Activated naive CD4-positive, alpha-beta T cell treated with anti-CD3 and anti-CD28 coated beads, Interleukin-2, amount 50 U/mL, for 72 hours (primary cell): ENCODE measurements around the gene KIAA1328. TPM values are rescaled to one million over a fixed set of nuclear protein-coding genes. Genes with fewer than 3 reads are reported as not detected.
"Not testable (repeated sequence)": the region's sequence is repeated elsewhere in the genome, so short reads cannot be mapped to it uniquely, and the experiment has no call there.

Experiments
- ATAC-seq, 2 donors: fragments of 150-1000 bp; cut with Tn5 transposase; 2 replicates each; pipeline ENCODE4 v1.10.0; 2021; ENCODE audit warnings: mild to moderate bottlenecking in 2 of 2, moderate library complexity in 2 of 2
- DNase-seq, 2 donors: peaks; one replicate each; pipeline ENCODE4 v3.0.0; 2021 to 2022; ENCODE audit warnings: low spot score in 2 of 2
- H3K27ac Mint-ChIP-seq, 2 donors: one replicate each; pipeline ENCODE4 v1.8.0; 2022; ENCODE audit warnings: mild to moderate bottlenecking in 2 of 2, mixed read lengths in 2 of 2
- H3K36me3 Mint-ChIP-seq, 2 donors: one replicate each; pipeline ENCODE4 v1.8.0; 2022; ENCODE audit warnings: mixed read lengths in 2 of 2
- H3K9me3 Mint-ChIP-seq, 2 donors: one replicate each; pipeline ENCODE4 v1.8.0; 2022; ENCODE audit warnings: mixed read lengths in 2 of 2
- total RNA-seq, 2 donors: library from RNA; stranded (reverse); gene quantifications; one replicate each; pipeline ENCODE4 v1.2.3, GENCODE V29; 2022

Gene KIAA1328
- total RNA-seq, 2 donors from 2014 or later = 8.2 to 13.2 TPM

DNA sequence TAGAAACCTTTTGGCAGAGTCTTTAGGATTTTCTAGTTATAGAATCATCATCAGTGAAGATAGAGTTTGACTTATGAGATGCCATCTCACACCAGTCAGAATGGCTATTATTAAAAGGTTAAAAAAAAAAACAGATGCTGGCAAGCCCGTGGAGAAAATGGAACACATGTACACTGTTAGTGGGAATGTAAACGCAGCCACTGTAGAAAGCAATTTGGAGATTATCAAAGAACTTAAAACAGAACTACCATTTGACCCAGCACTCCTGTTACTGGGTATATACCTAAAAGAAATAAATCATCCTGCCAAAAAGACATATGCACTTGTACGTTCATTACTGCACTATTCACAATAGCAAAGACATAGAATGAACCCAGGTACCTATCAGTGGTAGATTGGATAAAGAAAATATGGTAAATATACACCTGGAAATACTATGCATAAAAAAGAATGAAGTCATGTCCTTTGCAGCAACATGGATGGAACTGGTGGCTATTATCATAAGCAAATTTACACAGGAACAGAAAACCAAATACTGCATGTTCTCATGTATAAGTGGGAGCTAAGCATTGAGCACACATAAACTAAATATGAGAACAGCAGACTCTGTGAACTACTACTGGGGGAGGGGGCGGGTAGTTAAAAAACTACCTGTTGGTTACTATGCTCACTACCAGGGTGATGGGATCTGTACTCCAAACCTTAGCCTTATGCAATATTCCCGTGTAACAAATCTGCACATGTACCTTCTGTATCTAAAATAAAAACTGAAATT lies 279.0 kb downstream of the KIAA1328 start:
- H3K9me3 Mint-ChIP-seq = peaks cover 25 to 27% of the 10 kb centered on the region in 2 donors
- ATAC-seq (no peak), DNase-seq (no peak)
- H3K27ac Mint-ChIP-seq = no peak overlapping the region
- peaks cover 18 to 26% of the 10 kb centered on the region in 2 donors for H3K36me3 Mint-ChIP-seq

DNA sequence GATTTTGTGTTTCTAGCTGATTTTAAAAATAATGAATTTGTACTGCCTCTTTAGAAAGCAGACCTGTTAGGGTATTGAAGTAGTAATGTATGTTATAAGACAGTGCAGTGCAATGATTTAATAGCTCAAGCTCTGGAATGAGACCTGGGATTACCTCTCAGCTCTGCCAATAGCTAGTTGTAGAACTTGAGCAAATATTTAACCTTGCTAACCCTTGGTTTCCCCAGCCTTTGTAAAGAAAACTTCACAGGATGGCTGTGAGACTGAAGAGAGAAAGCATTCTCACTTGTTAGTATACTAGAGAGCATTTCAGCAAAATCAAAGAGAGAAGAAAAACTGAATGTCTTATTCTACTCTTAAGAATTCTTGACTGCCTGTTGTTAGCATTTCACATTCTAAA lies 293.9 kb downstream of the KIAA1328 start:
- Mint-ChIP-seq H3K36me3 (peaks cover 0 to 7% of the 10 kb centered on the region in 2 donors), H3K9me3 (peaks cover 0 to 3% of the 10 kb centered on the region in 2 donors), H3K27ac (no peak overlapping the region)
- ATAC-seq (no peak), DNase-seq (no peak)

DNA sequence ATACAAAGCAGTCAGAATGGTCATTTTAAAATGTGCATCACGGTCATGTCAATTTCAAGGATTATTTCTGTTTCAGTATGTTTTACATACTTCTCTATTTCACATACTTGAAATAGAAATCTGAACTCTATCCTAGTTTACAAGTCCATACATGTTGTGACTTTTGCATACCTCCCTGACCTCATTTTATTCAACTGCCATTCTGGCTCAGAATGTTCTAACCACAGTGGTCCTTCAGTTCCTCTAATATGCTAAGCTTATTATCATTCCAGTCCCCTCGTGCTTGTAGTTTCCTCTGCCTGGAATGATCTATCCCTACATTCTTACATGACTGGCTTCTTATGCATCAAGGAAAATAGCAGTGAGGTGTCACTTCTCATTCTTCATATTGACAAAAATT lies 295.6 kb downstream of the KIAA1328 start:
- no peak for ATAC-seq
- Mint-ChIP-seq H3K9me3 (peaks cover under 1 to 1% of the 10 kb centered on the region in 2 donors), H3K36me3 (no peaks in the 10 kb centered on the region), H3K27ac (no peak overlapping the region)
- DNase-seq = no peak

DNA sequence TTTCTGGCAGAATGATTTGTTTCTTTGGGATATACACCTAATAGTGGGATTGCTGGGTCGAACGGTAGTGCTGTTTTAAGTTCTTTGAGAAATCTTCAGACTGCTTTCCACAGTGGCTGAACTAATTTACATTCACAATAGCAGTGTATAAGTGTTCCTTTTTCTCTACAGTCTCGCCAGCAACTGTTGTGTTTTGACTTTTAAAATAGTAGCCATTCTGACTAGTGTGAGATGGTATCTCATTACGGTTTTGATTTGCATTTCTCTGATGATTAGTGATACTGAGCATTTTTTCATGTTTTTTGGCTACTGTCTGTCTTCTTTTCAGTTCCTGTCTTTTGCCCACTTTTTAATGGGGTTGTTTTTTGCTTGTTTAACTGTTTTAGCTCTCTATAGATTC lies 306.2 kb downstream of the KIAA1328 start:
- H3K36me3 Mint-ChIP-seq = peaks cover 6 to 13% of the 10 kb centered on the region in 2 donors
- no peak overlapping the region for H3K27ac Mint-ChIP-seq
- DNase-seq = no peak
- ATAC-seq = no peak
- peaks cover 0 to 12% of the 10 kb centered on the region in 2 donors for H3K9me3 Mint-ChIP-seq

DNA sequence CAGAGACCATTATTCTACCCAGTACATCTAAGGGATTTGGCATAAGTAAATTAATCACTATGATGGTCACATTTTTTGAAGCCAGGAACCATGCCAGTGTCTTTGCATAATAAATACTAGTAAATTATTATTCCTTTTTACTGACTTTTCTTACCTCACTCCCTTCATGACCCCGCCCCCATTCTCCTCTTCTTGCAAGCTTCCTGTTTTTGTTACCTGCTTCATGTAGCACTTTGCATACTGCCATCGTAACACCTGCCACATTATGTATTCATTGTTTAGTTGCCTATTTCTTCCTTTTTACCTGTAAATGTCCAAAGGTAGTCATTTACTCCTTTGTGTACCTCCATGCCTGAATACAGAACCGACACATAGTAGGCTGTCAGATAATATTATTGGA lies 309.5 kb downstream of the KIAA1328 start:
- no peak for DNase-seq
- Mint-ChIP-seq H3K9me3 (peaks cover 0 to 12% of the 10 kb centered on the region in 2 donors), H3K27ac (no peak overlapping the region), H3K36me3 (peaks cover 6 to 13% of the 10 kb centered on the region in 2 donors)
- no peak for ATAC-seq

DNA sequence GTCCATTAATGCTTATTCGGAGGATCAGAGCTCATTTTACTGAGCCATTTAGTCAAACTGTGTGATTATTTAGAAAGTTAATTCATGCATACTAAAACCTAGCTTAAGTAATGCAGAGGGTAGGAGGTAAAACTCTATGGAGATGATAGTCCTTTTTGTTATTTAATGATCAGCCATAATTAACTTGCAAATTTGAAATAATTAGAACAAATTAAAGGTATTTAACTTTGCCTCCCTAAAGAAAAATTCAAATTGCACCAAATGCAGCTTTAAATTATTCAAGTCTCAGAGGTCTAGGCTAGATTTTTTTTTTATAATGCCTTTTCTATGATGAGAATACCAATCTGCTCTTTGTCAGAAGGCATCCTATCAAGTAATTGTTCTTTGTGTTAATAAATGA lies 310.9 kb downstream of the KIAA1328 start:
- Mint-ChIP-seq H3K9me3 (peaks cover 0 to 9% of the 10 kb centered on the region in 2 donors), H3K27ac (no peak overlapping the region), H3K36me3 (peaks cover 6 to 10% of the 10 kb centered on the region in 2 donors)
- no peak for ATAC-seq
- no peak for DNase-seq

DNA sequence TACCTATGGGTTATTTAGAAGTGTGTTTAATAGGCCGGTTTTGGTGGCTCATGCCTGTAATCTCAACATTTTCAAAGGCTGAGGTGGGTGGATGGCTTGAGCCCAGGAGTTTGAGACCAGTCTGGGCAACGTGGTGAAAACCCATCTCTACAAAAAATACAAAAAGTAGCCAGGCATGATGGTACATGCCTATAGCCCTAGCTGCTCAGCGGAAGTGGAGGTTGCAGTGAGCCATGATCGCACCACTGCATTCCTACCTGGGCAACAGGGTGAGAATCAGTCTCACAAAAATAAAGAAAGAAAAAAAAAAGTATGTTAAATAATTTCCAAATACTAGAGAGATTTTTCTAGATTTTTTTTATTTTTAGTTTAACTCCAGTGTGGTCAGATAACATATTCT lies 316.0 kb downstream of the KIAA1328 start:
- ATAC-seq (no peak), DNase-seq (no peak)
- Mint-ChIP-seq H3K27ac (no peak overlapping the region), H3K9me3 (peaks cover 0 to 5% of the 10 kb centered on the region in 2 donors), H3K36me3 (peaks cover 0 to 5% of the 10 kb centered on the region in 2 donors)

DNA sequence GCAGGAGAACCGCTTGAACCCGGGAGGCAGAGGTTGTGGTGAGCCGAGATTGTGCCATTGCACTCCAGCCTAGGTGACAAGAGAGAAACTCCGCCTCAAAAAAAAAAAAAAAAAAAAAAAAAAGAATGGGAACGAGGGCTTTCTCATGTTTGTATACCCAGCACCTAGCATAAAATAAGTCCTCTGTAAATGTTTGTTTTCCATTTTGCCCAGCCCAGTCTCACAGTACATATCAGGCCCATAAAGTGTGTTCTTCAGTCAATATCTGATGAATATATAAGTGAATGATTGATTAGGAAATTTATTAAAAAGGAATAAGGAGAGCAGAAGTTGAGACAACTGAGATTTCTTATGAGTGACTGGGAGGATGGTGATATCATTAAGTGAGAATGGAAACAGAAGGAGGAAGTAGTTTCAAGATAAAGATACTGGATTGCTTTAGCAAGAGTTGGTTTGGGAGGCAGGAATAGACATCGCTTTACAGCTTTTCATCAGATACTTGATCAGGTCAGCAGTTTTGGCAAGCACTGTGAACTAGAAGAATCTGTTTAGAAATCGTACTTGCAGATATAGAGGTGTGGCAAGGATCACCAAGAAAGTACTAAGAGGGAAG lies 327.5 kb downstream of the KIAA1328 start:
- Mint-ChIP-seq H3K27ac (no peak overlapping the region), H3K36me3 (no peaks in the 10 kb centered on the region), H3K9me3 (peaks cover 0 to 4% of the 10 kb centered on the region in 2 donors)
- DNase-seq (no peak), ATAC-seq (no peak)

DNA sequence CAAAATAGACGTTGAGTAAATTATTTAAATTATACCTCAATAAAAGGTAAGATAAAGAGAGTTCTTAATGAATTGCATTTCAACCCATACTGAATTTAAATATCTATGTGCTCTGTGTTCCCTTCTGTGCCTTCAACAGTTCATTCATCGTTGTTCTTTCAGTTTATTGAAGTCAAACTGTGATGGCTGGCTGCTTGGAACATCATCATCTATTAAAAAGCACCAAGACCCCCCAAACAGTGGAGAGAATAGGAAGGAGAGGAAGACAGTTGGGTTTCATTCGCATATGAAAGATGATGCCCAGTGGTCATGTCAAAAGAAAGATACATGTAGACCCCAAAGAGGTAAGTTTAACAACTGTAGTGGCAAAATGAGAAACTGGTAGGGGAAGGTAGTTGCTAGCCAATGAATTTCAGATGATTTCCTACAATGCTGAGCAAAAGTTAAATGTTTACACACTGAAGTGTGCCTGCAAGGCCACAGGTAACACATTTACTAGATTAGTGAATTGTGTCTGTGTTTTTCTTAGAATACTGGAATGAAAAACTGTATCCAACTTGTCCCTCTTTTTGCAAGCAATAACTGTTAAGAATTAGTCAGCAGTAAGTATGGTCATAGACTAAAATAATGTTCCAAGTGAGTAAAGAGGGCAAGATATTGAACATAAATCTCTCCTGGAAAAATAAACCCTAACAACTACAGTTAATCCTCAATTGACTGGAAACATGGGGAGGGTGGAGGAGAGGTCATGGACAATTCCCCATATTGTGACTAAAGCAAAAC lies 331.3 kb downstream of the KIAA1328 start:
- peaks cover 0 to 4% of the 10 kb centered on the region in 2 donors for H3K9me3 Mint-ChIP-seq
- H3K36me3 Mint-ChIP-seq = peaks cover 0 to 9% of the 10 kb centered on the region in 2 donors
- H3K27ac Mint-ChIP-seq = no peak overlapping the region
- ATAC-seq = no peak
- no peak for DNase-seq

DNA sequence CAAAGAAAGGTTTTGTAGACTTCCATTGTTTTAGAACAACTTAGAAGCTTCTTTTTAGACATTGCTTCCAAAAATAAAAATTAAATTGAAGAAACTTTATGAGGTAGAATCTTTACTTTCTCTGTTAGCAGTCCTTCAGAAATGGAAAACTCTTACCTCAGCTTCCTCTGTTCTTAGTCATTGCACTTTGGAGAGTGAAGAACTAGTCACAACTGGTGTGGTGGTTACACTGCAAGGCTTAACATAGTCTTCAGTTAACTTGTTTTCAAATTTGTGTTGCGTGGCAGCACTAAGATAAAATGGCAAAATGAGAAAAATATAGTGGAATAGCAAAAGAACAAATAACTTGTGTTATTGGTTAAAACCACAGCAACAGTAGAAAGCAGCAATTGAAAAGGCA lies 332.6 kb downstream of the KIAA1328 start:
- Mint-ChIP-seq H3K36me3 (peaks cover 0 to 9% of the 10 kb centered on the region in 2 donors), H3K27ac (peak overlapping the region in 1 of 2 donors; percentile 70), H3K9me3 (peaks cover 0 to 4% of the 10 kb centered on the region in 2 donors)
- ATAC-seq (peak in 1 of 2 donors; percentile 55), DNase-seq (no peak)

DNA sequence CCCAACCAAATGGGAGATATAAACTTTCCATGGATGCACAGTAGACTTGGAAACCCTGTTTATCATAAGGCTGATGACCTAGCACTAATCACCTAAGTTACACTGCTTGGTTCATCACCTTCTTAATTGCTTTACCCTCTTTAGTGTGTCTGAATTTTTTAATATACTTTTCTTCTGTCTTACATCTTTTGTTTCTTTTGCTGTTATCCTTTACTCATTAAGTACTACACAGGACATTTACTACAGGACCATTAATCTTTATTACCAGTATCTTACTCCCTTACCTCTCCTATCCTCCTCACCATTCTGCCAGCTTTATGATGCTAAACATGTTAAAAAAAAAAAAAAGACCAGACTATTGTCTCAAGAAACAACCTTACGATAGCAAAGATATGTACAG lies 333.6 kb downstream of the KIAA1328 start:
- Mint-ChIP-seq H3K36me3 (peaks cover 0 to 9% of the 10 kb centered on the region in 2 donors), H3K27ac (no peak overlapping the region), H3K9me3 (peaks cover 0 to 4% of the 10 kb centered on the region in 2 donors)
- no peak for ATAC-seq
- no peak for DNase-seq

DNA sequence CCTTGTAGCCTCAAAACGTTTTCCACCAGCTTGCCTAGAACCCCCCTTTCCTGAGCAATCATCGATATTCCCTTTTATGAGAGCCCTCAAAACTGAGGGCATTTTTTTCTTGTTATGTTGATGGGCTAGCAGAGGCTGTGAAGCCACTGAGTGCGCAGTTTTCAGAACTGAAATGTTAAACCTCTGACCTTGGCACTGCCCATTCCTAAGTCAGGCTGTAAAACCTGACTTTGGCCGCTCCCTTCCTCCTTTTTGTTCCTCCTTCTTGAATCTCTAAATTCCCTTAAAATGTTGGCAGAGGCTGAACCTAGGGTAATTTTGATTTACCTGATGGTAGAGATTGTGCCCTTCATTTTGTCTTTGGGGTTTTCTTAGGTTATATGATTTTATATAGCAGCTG lies 334.2 kb downstream of the KIAA1328 start:
- ATAC-seq = no peak
- Mint-ChIP-seq H3K36me3 (peaks cover 0 to 9% of the 10 kb centered on the region in 2 donors), H3K9me3 (peaks cover 0 to 3% of the 10 kb centered on the region in 2 donors), H3K27ac (no peak overlapping the region)
- no peak for DNase-seq

DNA sequence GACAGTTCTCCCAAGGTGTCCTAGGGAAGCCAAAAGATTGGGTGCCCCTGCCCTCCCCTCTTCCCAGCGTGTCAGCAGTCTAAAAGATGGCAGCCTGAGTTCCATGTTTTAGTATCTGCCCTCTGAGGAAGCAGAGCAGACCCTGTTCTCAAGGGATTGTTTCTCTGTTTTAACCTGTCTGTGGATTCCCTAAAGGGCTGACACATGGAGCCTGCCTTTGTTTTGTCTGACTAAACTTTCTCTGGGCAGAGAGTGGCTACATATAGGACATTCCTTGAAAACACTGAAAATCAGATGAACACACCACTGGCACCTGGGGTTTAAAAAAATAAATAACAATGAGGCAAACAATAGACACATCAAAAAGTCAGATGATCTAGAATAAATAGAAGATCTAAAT lies 337.6 kb downstream of the KIAA1328 start:
- DNase-seq (no peak), ATAC-seq (no peak)
- Mint-ChIP-seq H3K36me3 (peaks cover 0 to 9% of the 10 kb centered on the region in 2 donors), H3K9me3 (no peaks in the 10 kb centered on the region), H3K27ac (no peak overlapping the region)

DNA sequence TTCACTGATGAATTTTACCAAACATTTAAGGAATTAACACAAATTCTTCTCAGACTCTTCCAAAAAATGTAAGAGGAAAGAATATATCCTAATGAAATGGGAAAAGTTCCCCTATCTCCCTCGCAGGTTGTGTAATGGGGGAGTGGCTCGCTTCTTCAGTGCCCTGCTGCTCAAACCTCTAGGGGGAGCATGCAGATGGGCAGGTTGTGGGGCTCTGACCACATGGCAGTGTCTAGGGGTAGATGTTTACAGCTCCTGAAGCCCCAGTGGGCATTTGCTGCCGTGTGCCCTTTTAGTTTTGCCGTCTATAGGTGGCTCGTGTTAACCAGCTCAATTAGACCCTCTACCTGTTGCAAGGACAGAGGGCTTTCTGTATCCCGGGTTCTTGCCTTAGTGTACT lies 338.0 kb downstream of the KIAA1328 start:
- H3K36me3 Mint-ChIP-seq, ATAC-seq, H3K9me3 Mint-ChIP-seq, H3K27ac Mint-ChIP-seq, DNase-seq: not testable (repeated sequence)

DNA sequence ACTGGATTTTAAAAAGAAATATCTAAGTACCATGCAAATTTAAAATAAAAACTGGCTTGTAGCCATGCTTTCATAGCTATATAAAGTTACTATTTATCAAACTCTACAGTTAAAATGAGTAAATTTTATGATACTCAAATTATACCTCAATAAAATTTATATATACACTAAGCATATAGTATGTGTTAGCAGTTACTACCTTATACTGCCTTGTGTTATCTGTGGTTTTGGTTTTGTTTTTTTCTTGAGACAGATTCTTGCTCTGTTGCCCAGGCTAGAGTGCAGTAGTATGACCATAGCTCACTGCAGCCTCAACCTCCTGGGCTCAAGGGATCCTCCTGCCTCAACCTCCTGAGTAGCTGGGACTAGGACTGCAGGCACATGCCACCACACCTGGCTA lies 342.1 kb downstream of the KIAA1328 start:
- Mint-ChIP-seq H3K27ac (no peak overlapping the region), H3K36me3 (peaks cover 0 to 10% of the 10 kb centered on the region in 2 donors), H3K9me3 (no peaks in the 10 kb centered on the region)
- no peak for ATAC-seq
- DNase-seq = no peak

DNA sequence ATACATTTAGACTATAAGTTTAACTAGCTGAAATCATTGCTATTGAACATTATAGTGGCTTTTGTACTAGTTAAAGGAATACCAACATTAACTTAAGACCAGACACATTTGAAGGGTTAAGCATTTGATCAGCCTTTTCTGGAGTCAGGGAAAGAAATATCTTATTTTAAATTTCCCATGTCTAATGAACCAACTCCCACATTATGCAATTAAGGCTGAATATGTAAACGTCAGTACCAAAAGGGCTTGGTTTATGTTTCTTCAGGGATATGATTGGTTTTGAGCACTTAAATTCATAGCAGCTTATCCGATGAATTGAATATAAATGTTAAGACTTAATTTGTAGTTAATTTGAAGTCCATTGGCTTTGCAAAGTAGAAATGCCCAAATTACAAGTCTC lies 344.5 kb downstream of the KIAA1328 start:
- no peaks in the 10 kb centered on the region for H3K9me3 Mint-ChIP-seq

More for the DNA sequence above, 344.5 kb downstream of the KIAA1328 start:
- Mint-ChIP-seq H3K27ac (no peak overlapping the region), H3K36me3 (peaks cover 0 to 10% of the 10 kb centered on the region in 2 donors)
- no peak for DNase-seq
- ATAC-seq = no peak
